MCF 10A (cell line): ENCODE data around the gene U2SURP. TPM values are rescaled to one million over a fixed set of nuclear protein-coding genes. Genes with fewer than 3 reads are reported as not detected.
"Not testable (repeated sequence)": the region's sequence is repeated elsewhere in the genome, so short reads cannot be mapped to it uniquely, and the experiment has no call there.

ENCODE experiments used
- BruUV-seq: library from RNA; stranded (reverse); fragments of 400-500 nt; replicated peaks from 2 replicates; lab custom pipeline; 2021; lab: Mats Ljungman, UMichigan
- CTCF ChIA-PET: fragments of 300-600 bp; sonication (Branson Sonifier 250); formaldehyde crosslinking; extraction: SDS; loops from one replicate; lab custom pipeline; 2021; ENCODE audit warnings: antibody characterized with exemption, inconsistent platforms; lab: Yijun Ruan, JAX
- POLR2A ChIA-PET: fragments of 300-600, 350-650 bp; sonication (Branson Sonifier 250); formaldehyde crosslinking; extraction: SDS; loops from one replicate; lab custom pipeline; 2020; ENCODE audit warnings: antibody characterized with exemption, inconsistent platforms; lab: Yijun Ruan, JAX
- DNase-seq: peaks from one replicate; pipeline ENCODE4 v3.0.0-alpha.2; 2018; ENCODE audit not compliant: unreplicated experiment
- H3K27ac Mint-ChIP-seq: one replicate; pipeline ENCODE4 v1.8.0; 2022; ENCODE audit warnings: mild to moderate bottlenecking, low read depth, mixed read lengths; ENCODE audit not compliant: unreplicated experiment
- H3K27me3 Mint-ChIP-seq: one replicate; pipeline ENCODE4 v1.8.0; 2022; ENCODE audit warnings: mixed read lengths; ENCODE audit not compliant: insufficient read depth, unreplicated experiment
- H3K36me3 Mint-ChIP-seq: one replicate; pipeline ENCODE4 v1.8.0; 2022; ENCODE audit warnings: mild to moderate bottlenecking, moderate library complexity, mixed read lengths; ENCODE audit not compliant: insufficient read depth, unreplicated experiment
- H3K4me1 Mint-ChIP-seq: one replicate; pipeline ENCODE4 v1.8.0; 2022; ENCODE audit warnings: mixed read lengths; ENCODE audit not compliant: insufficient read depth, unreplicated experiment
- H3K4me3 Mint-ChIP-seq: one replicate; pipeline ENCODE4 v1.8.0; 2022; ENCODE audit warnings: mild to moderate bottlenecking, moderate library complexity, mixed read lengths; ENCODE audit not compliant: unreplicated experiment
- H3K9me3 Mint-ChIP-seq: one replicate; pipeline ENCODE4 v1.8.0; 2022; ENCODE audit warnings: mixed read lengths; ENCODE audit not compliant: unreplicated experiment
- intact Hi-C: fragments of 100-400 bp; cut with micrococcal nuclease; formaldehyde crosslinking; loops from 2 replicates; pipeline ENCODE4 v1.14.1; 2022
- total RNA-seq: library from RNA; stranded (reverse); gene quantifications from 2 replicates; pipeline ENCODE4 v1.2.3, GENCODE V29; 2022
- TF ChIP-seq, protein P1 (sequence below): fragments of 200-600 bp; IDR thresholded peaks from one replicate; pipeline ENCODE4 v1.8.0; 2022; ENCODE audit warnings: antibody characterized with exemption, mild to moderate bottlenecking; ENCODE audit not compliant: unreplicated experiment

Gene U2SURP
- total RNA-seq, 1 experiment from 2014 or later: 146 TPM

- TF ChIP-seq, protein P1, sequence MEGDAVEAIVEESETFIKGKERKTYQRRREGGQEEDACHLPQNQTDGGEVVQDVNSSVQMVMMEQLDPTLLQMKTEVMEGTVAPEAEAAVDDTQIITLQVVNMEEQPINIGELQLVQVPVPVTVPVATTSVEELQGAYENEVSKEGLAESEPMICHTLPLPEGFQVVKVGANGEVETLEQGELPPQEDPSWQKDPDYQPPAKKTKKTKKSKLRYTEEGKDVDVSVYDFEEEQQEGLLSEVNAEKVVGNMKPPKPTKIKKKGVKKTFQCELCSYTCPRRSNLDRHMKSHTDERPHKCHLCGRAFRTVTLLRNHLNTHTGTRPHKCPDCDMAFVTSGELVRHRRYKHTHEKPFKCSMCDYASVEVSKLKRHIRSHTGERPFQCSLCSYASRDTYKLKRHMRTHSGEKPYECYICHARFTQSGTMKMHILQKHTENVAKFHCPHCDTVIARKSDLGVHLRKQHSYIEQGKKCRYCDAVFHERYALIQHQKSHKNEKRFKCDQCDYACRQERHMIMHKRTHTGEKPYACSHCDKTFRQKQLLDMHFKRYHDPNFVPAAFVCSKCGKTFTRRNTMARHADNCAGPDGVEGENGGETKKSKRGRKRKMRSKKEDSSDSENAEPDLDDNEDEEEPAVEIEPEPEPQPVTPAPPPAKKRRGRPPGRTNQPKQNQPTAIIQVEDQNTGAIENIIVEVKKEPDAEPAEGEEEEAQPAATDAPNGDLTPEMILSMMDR: no peak
- POLR2A ChIA-PET: interaction anchor here (1.1 kb wide), 1 partner anchor 67 kb away, joined by 3 read pairs; the partner anchor contains the start of gene U2SURP
- DNase-seq: no peak
- BruUV-seq: no TSS peak
- CTCF ChIA-PET: interaction anchor here (0.7 kb wide), 1 partner anchor 606 kb away, joined by 3 read pairs; no protein-coding TSS in a partner anchor
- Mint-ChIP-seq H3K9me3 (no peaks in the 10 kb centered on the region), H3K27ac (no peak overlapping the region), H3K27me3 (no peaks in the 10 kb centered on the region), H3K4me1 (no peaks in the 10 kb centered on the region), H3K36me3 (no peaks in the 10 kb centered on the region), H3K4me3 (no peak overlapping the region)
- intact Hi-C loops: loop anchor here (10.0 kb wide), 1 partner anchor 607 kb away; no protein-coding TSS in a partner anchor
Measured at GRCh38 chr3:143068059-143068458, 66.7 kb downstream of the U2SURP start.

DNA sequence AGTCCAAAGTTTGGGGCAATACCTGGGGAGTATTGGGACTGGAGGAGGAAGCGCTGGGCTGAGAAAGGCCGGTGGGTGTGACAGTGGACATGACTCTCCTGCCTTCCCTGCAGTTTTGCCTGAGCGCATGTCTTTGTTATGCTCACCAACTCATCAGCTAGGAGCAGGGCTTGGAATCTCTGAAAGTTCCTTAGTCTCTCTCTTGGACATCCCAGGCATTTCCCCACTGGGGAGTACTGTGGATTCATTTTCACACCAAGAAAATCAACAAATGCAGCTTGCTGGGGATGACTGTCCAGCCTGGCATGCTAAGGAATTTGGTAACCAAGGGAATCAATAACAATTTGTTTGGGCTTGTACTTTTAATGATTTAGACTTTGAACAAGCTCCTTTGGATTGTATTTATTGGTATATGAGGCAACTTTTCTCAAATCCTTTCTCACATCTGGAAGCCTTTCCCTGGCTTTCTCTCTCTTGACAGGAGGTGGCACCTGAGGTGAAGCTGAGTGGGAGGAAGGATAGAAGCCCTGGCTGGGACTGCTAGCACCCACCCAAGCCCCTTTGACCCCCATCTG is 69.7 kb downstream of the U2SURP start:
- H3K9me3 Mint-ChIP-seq: no peaks in the 10 kb centered on the region
- no TSS peak for BruUV-seq
- ChIA-PET POLR2A (interaction anchor here (0.5 to 1.5 kb wide), 7 partner anchors 11 to 603 kb away, joined by 3 to 8 read pairs (median 3); no protein-coding TSS in a partner anchor), CTCF (interaction anchor here (0.6 to 2.4 kb wide), 16 partner anchors 12 to 1167 kb away, joined by 3 to 30 read pairs (median 3); no protein-coding TSS in a partner anchor)
- intact Hi-C loops: loop anchor here (2.0 kb wide), 1 partner anchor 574 kb away; no protein-coding TSS in a partner anchor
- TF ChIP-seq, protein P1: no peak
- no peaks in the 10 kb centered on the region for H3K36me3 Mint-ChIP-seq
- H3K27me3 Mint-ChIP-seq: no peaks in the 10 kb centered on the region
- no peaks in the 10 kb centered on the region for H3K4me1 Mint-ChIP-seq
- no peak overlapping the region for H3K4me3 Mint-ChIP-seq
- no peak for DNase-seq
- no peak overlapping the region for H3K27ac Mint-ChIP-seq

DNA sequence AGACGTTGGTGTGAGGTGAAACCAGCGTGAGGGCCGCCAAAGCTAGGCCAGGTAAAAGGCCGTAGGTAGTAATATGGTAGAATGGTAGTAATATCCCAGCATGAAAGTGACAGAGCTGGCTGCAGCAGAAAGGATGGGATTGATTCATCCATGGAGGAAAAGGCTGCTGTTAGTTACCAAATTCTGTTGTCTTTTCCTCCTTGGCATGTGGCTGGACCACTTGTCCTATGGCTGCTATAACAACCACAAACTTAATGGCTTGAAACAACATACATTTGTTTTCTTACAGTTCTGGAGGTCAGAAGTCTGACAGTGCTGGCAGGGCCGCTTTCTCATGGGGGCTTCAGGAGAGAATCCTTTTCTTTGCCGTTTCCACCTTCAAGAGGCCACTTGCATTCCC is 70.4 kb downstream of the U2SURP start:
- no peaks in the 10 kb centered on the region for H3K27me3 Mint-ChIP-seq
- no peaks in the 10 kb centered on the region for H3K9me3 Mint-ChIP-seq
- TF ChIP-seq, protein P1: no peak
- no TSS peak for BruUV-seq
- no peak overlapping the region for H3K4me3 Mint-ChIP-seq
- no peaks in the 10 kb centered on the region for H3K4me1 Mint-ChIP-seq
- ChIA-PET CTCF (interaction anchor here (0.6 to 2.4 kb wide), 11 partner anchors 13 to 782 kb away, joined by 3 to 30 read pairs (median 3); no protein-coding TSS in a partner anchor), POLR2A (interaction anchor here (0.5 to 1.5 kb wide), 6 partner anchors 12 to 602 kb away, joined by 3 to 8 read pairs (median 4); no protein-coding TSS in a partner anchor)
- H3K36me3 Mint-ChIP-seq: no peaks in the 10 kb centered on the region
- no peak overlapping the region for H3K27ac Mint-ChIP-seq
- DNase-seq: no peak
- intact Hi-C loops: loop anchor here (2.0 kb wide), 1 partner anchor 573 kb away; no protein-coding TSS in a partner anchor

DNA sequence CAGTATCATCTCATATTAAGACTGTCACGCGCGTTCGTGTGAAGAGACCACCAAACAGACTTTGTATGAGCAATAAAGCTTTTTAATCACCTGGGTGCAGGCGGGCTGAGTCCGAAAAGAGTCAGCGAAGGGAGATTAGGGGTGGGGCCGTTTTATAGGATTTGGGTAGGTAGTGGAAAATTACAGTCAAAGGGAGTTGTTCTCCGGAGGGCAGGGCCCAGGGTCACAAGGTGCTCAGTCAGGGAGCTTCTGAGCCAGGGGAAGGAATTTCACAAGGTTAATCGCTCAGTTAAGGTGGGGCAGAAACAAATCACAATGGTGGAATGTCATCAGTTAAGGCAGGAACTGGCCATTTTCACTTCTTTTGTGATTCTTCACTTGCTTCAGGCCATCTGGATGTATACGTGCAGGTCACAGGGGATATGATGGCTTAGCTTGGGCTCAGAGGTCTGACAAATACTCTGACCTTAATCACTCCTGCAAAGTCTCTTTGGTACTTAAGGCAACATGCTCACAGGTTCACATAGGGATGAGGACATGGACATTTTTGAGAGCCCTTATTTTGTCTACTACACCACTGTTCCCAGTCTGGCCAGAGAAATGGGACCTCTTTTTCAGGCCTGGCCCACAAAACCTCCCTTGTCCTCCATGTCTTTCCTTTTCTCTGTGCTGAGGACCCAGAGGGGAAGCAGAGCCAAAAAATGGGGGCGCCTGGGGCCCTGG is 71.1 kb downstream of the U2SURP start:
- H3K27me3 Mint-ChIP-seq, intact Hi-C loops: not testable (repeated sequence)
- POLR2A ChIA-PET: interaction anchor here (0.6 to 1.1 kb wide), 2 partner anchors 441 to 570 kb away, joined by 3 to 4 read pairs; no protein-coding TSS in a partner anchor

GRCh38 chr3:143073541-143073940 is 72.2 kb downstream of the U2SURP start:
- POLR2A ChIA-PET, BruUV-seq, H3K27me3 Mint-ChIP-seq, H3K36me3 Mint-ChIP-seq, H3K9me3 Mint-ChIP-seq, H3K4me3 Mint-ChIP-seq, H3K27ac Mint-ChIP-seq, DNase-seq, H3K4me1 Mint-ChIP-seq, intact Hi-C loops, CTCF ChIA-PET: not testable (repeated sequence)

More for the DNA sequence above, 71.1 kb downstream of the U2SURP start:
- CTCF ChIA-PET: interaction anchor here (0.7 to 2.4 kb wide), 4 partner anchors 12 to 601 kb away, joined by 3 to 30 read pairs (median 5); no protein-coding TSS in a partner anchor
- not testable (repeated sequence) for H3K4me1 Mint-ChIP-seq, H3K36me3 Mint-ChIP-seq, BruUV-seq, H3K27ac Mint-ChIP-seq, DNase-seq, H3K4me3 Mint-ChIP-seq, H3K9me3 Mint-ChIP-seq

DNA sequence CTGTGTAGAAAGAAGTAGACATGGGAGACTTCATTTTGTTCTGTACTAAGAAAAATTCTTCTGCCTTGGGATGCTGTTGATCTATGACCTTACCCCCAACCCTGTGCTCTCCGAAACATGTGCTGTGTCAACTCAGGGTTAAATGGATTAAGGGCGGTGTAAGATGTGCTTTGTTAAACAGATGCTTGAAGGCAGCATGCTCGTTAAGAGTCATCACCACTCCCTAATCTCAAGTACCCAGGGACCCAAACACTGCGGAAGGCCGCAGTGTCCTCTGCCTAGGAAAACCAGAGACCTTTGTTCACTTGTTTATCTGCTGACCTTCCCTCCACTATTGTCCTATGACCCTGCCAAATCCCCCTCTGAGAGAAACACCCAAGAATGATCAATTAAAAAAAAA is 72.6 kb downstream of the U2SURP start:
- DNase-seq, H3K27me3 Mint-ChIP-seq, H3K36me3 Mint-ChIP-seq, H3K9me3 Mint-ChIP-seq, H3K4me1 Mint-ChIP-seq, H3K27ac Mint-ChIP-seq, H3K4me3 Mint-ChIP-seq, intact Hi-C loops, CTCF ChIA-PET, POLR2A ChIA-PET, BruUV-seq: not testable (repeated sequence)
